GM06990 (cell line): ENCODE data around the gene AMACR.
"Not testable (repeated sequence)": the region's sequence is repeated elsewhere in the genome, so short reads cannot be mapped to it uniquely, and the experiment has no call there.

ENCODE experiments used
- DNase-seq: peaks from one replicate; pipeline ENCODE4 v3.0.0-alpha.2; 2011; ENCODE audit not compliant: insufficient read length; ENCODE audit errors: extremely low read depth
- H3K27me3 ChIP-seq: replicated peaks from 2 replicates; pipeline ENCODE4 v1.6.0; 2011; ENCODE audit warnings: low read length; ENCODE audit not compliant: control insufficient read depth, insufficient read depth
- H3K36me3 ChIP-seq: 2 replicates; pipeline ENCODE4 v1.5.1; 2011; ENCODE audit warnings: low read length; ENCODE audit not compliant: control insufficient read depth, insufficient read depth
- H3K4me3 ChIP-seq: replicated peaks from 2 replicates; pipeline ENCODE4 v1.5.1; 2011; ENCODE audit warnings: low read depth, mild to moderate bottlenecking, control low read depth, low read length
- TF ChIP-seq, protein P1 (sequence below): IDR thresholded peaks from 2 replicates; pipeline ENCODE4 v1.5.1; 2011; ENCODE audit warnings: low read length, control low read depth, mild to moderate bottlenecking, inconsistent platforms; ENCODE audit not compliant: insufficient read depth, poor library complexity, severe bottlenecking

Gene AMACR

DNA sequence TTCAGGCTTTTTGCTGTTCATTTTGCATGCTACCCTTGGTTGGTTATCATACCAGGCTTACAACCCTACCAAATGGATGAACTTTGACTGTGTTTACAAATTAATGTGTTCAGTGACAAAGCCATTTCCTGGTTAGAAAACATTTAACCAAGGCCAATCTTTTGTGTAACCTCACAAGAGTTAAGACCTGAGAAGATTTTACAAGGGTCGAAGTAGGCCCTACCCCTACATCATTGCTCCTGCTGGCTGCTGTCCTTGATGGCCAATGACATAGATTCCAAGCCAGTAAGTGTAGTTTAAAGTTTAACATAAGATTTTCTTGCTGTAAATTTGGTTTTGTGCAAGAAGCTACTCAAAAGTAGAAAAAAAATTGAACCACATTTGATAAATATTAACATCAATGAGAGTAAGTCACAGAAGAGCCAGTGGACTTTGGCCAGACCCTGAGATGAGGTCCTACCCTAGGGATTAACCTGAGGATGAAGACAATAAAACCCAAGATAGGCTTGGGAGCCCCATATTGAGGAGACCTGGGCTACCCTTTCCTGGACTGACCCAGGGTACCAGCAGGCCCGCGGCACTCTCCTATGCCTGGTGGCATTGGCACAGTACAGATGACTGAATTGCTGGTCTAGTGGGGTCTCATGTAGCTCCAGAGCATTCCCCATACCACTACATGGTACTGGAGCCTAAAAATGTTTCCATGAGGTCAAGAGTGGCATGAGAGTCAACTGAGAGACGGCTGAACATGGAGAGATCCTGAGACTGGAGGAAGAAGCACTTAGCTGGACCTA lies 26.9 kb upstream of the AMACR start:
- H3K27me3 ChIP-seq = no peaks in the 10 kb centered on the region

DNA sequence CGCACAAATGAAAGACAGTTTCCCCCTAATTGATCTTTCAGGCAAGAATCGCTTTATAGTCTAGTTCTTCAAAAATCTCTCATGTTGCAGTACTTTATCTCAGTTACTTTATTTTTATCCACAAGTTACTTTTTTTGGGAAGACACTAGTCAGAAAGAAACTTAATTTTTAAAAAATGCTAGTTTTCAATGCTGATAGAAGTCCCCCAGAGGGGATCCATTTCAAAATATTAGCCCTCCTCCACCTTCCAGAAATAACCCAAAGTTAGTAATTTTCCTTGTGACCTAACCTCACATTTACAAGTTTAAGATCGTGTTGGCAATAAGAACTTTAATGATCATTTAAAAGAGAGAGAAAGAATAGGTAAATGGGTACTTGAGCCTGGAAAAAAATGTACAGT lies 24.1 kb upstream of the AMACR start:
- Histone ChIP-seq H3K27me3 (no peaks in the 10 kb centered on the region), H3K36me3 (no peaks in the 10 kb centered on the region), H3K4me3 (no peak overlapping the region)
- DNase-seq = no peak
- TF ChIP-seq, protein P1, sequence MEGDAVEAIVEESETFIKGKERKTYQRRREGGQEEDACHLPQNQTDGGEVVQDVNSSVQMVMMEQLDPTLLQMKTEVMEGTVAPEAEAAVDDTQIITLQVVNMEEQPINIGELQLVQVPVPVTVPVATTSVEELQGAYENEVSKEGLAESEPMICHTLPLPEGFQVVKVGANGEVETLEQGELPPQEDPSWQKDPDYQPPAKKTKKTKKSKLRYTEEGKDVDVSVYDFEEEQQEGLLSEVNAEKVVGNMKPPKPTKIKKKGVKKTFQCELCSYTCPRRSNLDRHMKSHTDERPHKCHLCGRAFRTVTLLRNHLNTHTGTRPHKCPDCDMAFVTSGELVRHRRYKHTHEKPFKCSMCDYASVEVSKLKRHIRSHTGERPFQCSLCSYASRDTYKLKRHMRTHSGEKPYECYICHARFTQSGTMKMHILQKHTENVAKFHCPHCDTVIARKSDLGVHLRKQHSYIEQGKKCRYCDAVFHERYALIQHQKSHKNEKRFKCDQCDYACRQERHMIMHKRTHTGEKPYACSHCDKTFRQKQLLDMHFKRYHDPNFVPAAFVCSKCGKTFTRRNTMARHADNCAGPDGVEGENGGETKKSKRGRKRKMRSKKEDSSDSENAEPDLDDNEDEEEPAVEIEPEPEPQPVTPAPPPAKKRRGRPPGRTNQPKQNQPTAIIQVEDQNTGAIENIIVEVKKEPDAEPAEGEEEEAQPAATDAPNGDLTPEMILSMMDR = no peak

More for the DNA sequence above, 26.9 kb upstream of the AMACR start:
- no peak overlapping the region for H3K4me3 ChIP-seq
- no peaks in the 10 kb centered on the region for H3K36me3 ChIP-seq
- DNase-seq = no peak
- TF ChIP-seq, protein P1 = no peak

DNA sequence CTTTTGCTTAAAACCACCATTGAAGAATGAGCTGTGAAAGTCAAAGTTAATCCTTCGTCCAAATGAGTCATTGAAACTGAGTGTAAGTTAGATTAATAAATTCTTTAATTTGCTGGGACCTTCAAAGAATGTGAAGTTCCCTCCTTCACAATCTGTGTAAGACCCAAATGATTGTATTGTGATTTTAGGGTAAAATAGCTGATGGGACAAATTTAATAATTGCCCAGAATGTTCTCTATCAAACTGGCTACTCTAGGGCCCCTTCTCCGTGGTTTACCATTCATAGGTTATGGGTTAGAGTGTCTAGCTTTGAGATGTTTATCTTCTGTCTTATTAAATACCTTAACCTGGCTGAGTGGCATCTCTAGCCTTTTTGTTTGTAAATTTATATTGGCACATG lies 23.3 kb upstream of the AMACR start:
- TF ChIP-seq, protein P1 = no peak
- Histone ChIP-seq H3K4me3 (no peak overlapping the region), H3K36me3 (no peaks in the 10 kb centered on the region), H3K27me3 (no peaks in the 10 kb centered on the region)
- DNase-seq = no peak

DNA sequence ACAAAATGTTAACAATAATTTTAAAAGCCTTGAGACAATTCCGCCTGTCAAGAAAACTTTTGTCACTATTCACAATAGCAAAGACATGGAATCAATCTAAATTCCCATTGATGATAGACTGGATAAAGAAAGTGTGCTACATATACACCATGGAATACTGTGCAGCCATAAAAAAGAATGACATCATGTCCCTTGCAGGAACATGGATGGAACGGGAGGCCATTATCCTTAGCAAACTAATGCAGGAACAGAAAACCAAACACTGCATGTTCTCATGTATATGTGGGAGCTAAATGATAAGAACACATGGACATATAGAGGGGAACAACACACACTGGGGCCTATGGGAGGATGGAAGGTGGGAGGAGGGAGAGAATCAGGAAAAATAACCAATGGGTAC lies 22.7 kb upstream of the AMACR start:
- H3K36me3 ChIP-seq, H3K27me3 ChIP-seq, DNase-seq, H3K4me3 ChIP-seq: not testable (repeated sequence)

DNA sequence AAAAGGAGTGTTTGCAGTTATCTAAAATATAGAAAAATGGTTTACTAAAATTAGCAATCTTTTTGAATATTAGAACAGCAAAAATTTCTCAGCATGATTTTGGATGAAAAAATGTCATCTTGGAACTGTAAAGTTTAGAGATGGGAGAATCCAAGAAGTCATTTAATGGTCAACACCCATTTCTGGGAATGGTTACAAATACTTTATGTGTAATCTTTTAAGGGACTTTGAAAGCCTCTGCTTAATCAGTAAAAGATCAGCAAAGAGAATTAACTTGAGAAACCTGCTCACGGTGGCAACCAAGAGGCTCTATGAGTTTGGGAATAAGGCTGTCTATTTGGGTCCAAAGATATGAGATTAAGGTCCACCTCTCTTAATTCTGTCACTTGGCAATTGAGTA lies 22.2 kb upstream of the AMACR start:
- TF ChIP-seq, protein P1 = no peak
- Histone ChIP-seq H3K4me3 (no peak overlapping the region), H3K36me3 (no peaks in the 10 kb centered on the region), H3K27me3 (no peaks in the 10 kb centered on the region)
- DNase-seq = no peak

DNA sequence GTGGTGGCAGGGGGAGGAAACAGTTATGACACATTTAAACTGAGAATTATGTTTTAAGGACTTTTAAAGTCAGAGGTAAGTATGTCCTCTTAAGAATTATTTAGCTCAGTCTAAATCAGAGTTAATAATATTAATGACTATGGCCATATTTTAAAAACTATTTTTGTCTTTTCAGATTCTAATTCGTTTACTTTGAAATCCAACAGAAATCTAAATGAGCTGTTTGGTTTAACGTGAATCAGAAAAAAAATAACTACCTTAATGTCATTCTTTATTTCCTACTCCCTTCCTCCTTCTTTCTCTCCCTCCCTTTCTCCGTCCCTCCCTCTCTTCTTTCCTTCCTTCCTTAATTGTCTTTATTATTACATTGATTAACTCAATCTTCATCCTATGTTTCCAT lies 20.5 kb upstream of the AMACR start:
- TF ChIP-seq, protein P1 = no peak
- H3K36me3 ChIP-seq = no peaks in the 10 kb centered on the region

More for the DNA sequence above, 20.5 kb upstream of the AMACR start:
- Histone ChIP-seq H3K27me3 (no peaks in the 10 kb centered on the region), H3K4me3 (no peak overlapping the region)
- no peak for DNase-seq
